Neural cell (in vitro differentiated cells): Measurements from ENCODE around the gene ZNF653.

Experiments used
- EZH2 ChIP-seq: fragments of 200-600, 300-800 bp; shearing (Covaris generic), sonication (generic); IDR thresholded peaks from 2 replicates; pipeline ENCODE4 v1.6.1; 2014; ENCODE audit warnings: antibody characterized with exemption, low read length, borderline replicate concordance, mild to moderate bottlenecking; ENCODE audit not compliant: insufficient read depth, poor library complexity, severe bottlenecking
- POLR2AphosphoS5 ChIP-seq: IDR thresholded peaks from 2 replicates; pipeline ENCODE4 v1.6.1; 2012
- TF ChIP-seq, protein P1 (sequence below): fragments of 450-650 bp; IDR thresholded peaks from 2 replicates; pipeline ENCODE4 v1.5.1; 2014; ENCODE audit warnings: antibody characterized with exemption, mild to moderate bottlenecking, moderate library complexity; ENCODE audit not compliant: poor library complexity, severe bottlenecking

DNA sequence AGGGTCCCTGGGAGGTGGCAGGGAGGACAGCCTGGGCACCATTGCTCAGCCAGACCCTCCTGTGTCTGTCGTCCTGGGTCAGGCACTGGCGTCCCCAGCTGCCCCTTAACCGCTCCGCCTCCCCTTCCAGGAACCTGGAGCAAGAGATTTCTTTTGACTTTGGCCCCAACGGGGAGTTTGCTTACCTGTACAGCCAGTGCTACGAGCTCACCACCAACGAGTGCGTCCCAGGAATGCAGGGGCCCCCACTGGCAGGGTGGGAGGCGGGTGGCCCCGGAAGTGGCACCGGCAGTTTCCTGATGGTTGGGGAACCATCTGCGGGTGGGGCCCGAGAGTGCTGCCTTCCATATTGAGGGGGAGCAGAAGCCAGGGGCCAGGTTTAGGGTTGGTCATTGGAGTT, 57.2 kb downstream of the ZNF653 start:
- TF ChIP-seq EZH2 = no peak
- TF ChIP-seq, protein P1, sequence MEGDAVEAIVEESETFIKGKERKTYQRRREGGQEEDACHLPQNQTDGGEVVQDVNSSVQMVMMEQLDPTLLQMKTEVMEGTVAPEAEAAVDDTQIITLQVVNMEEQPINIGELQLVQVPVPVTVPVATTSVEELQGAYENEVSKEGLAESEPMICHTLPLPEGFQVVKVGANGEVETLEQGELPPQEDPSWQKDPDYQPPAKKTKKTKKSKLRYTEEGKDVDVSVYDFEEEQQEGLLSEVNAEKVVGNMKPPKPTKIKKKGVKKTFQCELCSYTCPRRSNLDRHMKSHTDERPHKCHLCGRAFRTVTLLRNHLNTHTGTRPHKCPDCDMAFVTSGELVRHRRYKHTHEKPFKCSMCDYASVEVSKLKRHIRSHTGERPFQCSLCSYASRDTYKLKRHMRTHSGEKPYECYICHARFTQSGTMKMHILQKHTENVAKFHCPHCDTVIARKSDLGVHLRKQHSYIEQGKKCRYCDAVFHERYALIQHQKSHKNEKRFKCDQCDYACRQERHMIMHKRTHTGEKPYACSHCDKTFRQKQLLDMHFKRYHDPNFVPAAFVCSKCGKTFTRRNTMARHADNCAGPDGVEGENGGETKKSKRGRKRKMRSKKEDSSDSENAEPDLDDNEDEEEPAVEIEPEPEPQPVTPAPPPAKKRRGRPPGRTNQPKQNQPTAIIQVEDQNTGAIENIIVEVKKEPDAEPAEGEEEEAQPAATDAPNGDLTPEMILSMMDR = no peak
- TF ChIP-seq POLR2AphosphoS5 = no peak
